ENCODE measurements around the gene NEMF.
"Not testable (repeated sequence)": the region's sequence is repeated elsewhere in the genome, so short reads cannot be mapped to it uniquely, and the experiment has no call there.

NEMF gene

GRCh38 chr14:49852301-49853157 lies at the start of gene NEMF:
NEMF (minus strand) TSS chr14:49852788; CDS start chr14:49852753, 35 bp downstream.
- peak; percentile 94 for DNase-seq

GRCh38 chr14:49900973-49901372 lies 48.4 kb upstream of the NEMF start:
- DNase-seq: no peak

GRCh38 chr14:49898485-49898884 lies 45.9 kb upstream of the NEMF start:
- DNase-seq: no peak

GRCh38 chr14:49897965-49898364 lies 45.4 kb upstream of the NEMF start:
- no peak for DNase-seq

- no peak for DNase-seq
Observed at GRCh38 chr14:49897414-49897813, 44.8 kb upstream of the NEMF start.

GRCh38 chr14:49896966-49897365 lies 44.4 kb upstream of the NEMF start:
- DNase-seq: peak; percentile 42

- not testable (repeated sequence) for DNase-seq
Observed at GRCh38 chr14:49896272-49896671, 43.7 kb upstream of the NEMF start.

GRCh38 chr14:49895480-49895879 lies 42.9 kb upstream of the NEMF start:
- no peak for DNase-seq

GRCh38 chr14:49894214-49895107 lies 41.9 kb upstream of the NEMF start:
- DNase-seq: not testable (repeated sequence)

GRCh38 chr14:49893309-49894213 lies 41.0 kb upstream of the NEMF start:
- peak; percentile 70 for DNase-seq

GRCh38 chr14:49892636-49893308 lies 40.2 kb upstream of the NEMF start, which contains the start of gene ARF6:
ARF6 (plus strand) TSS chr14:49893082; CDS start chr14:49893737, 655 bp downstream.
- DNase-seq: peak; percentile 97

- peak; percentile 87 for DNase-seq
Observed at GRCh38 chr14:49892301-49892635, 39.7 kb upstream of the NEMF start.

- no peak for DNase-seq
Observed at GRCh38 chr14:49888293-49888692, 35.7 kb upstream of the NEMF start.

- no peak for DNase-seq
Observed at GRCh38 chr14:49886523-49886922, 33.9 kb upstream of the NEMF start.

GRCh38 chr14:49882826-49883694 lies 30.5 kb upstream of the NEMF start:
- peak; percentile 85 for DNase-seq

GRCh38 chr14:49881350-49882001 lies 28.9 kb upstream of the NEMF start:
- peak; percentile 41 for DNase-seq

- DNase-seq: no peak
Observed at GRCh38 chr14:49880267-49881064, 27.9 kb upstream of the NEMF start.

- peak; percentile 90 for DNase-seq
Observed at GRCh38 chr14:49879646-49880204, 27.1 kb upstream of the NEMF start.

- no peak for DNase-seq
Observed at GRCh38 chr14:49876563-49877127, 24.1 kb upstream of the NEMF start.
